ENCODE data around the gene ABHD8.

Gene ABHD8

GRCh38 chr19:17303167-17303939, at the start of gene ABHD8:
ABHD8 (minus strand) TSS chr19:17303425; CDS start chr19:17301616, 1,809 bp downstream.
- peak; percentile 96 for DNase-seq (ENCODE audit: low spot score)
- peak; percentile 37 for TF ChIP-seq CTCF (IDR thresholded peaks at IDR 0.05; ENCODE audit: borderline replicate concordance, control extremely low read depth, extremely low read depth, insufficient read depth, missing control alignments)
- in situ Hi-C loops (cut with MboI; ENCODE audit: low sequenced_read_pairs, unreplicated experiment), result no loop called here

- DNase-seq (ENCODE audit: low spot score), result no peak
- no peak for TF ChIP-seq CTCF (IDR thresholded peaks at IDR 0.05; ENCODE audit: borderline replicate concordance, control extremely low read depth, extremely low read depth, insufficient read depth, missing control alignments)
- in situ Hi-C loops (cut with MboI; ENCODE audit: low sequenced_read_pairs, unreplicated experiment), result no loop called here
These were observed 49.5 kb upstream of the ABHD8 start for GRCh38 chr19:17352608-17353280.

GRCh38 chr19:17351815-17352435, 48.7 kb upstream of the ABHD8 start:
- no peak for DNase-seq (ENCODE audit: low spot score)
- in situ Hi-C loops (cut with MboI; ENCODE audit: low sequenced_read_pairs, unreplicated experiment), result no loop called here
- no peak for TF ChIP-seq CTCF (IDR thresholded peaks at IDR 0.05; ENCODE audit: borderline replicate concordance, control extremely low read depth, extremely low read depth, insufficient read depth, missing control alignments)

GRCh38 chr19:17348700-17349099, 45.5 kb upstream of the ABHD8 start:
- peak; percentile 21 for DNase-seq (ENCODE audit: low spot score)
- in situ Hi-C loops (cut with MboI; ENCODE audit: low sequenced_read_pairs, unreplicated experiment), result loop anchor here (5.0 kb wide), 1 partner anchor 39 kb away; no protein-coding TSS in a partner anchor
- TF ChIP-seq CTCF (IDR thresholded peaks at IDR 0.05; ENCODE audit: borderline replicate concordance, control extremely low read depth, extremely low read depth, insufficient read depth, missing control alignments), result no peak

- in situ Hi-C loops (cut with MboI; ENCODE audit: low sequenced_read_pairs, unreplicated experiment), result loop anchor here (5.0 kb wide), 1 partner anchor 39 kb away; no protein-coding TSS in a partner anchor
- DNase-seq (ENCODE audit: low spot score), result peak; percentile 32
- no peak for TF ChIP-seq CTCF (IDR thresholded peaks at IDR 0.05; ENCODE audit: borderline replicate concordance, control extremely low read depth, extremely low read depth, insufficient read depth, missing control alignments)
These were observed 44.7 kb upstream of the ABHD8 start for GRCh38 chr19:17347877-17348276.

GRCh38 chr19:17347361-17347760, 44.1 kb upstream of the ABHD8 start:
- DNase-seq (ENCODE audit: low spot score), result peak; percentile 29
- in situ Hi-C loops (cut with MboI; ENCODE audit: low sequenced_read_pairs, unreplicated experiment), result loop anchor here (5.0 kb wide), 1 partner anchor 40 kb away; no protein-coding TSS in a partner anchor
- TF ChIP-seq CTCF (IDR thresholded peaks at IDR 0.05; ENCODE audit: borderline replicate concordance, control extremely low read depth, extremely low read depth, insufficient read depth, missing control alignments), result no peak
